Esophagus squamous epithelium (tissue), 5 donors: ENCODE measurements around the gene MAFF. TPM values are rescaled to one million over a fixed set of nuclear protein-coding genes. Genes with fewer than 3 reads are reported as not detected.
A peak's percentile ranks its signal among the peaks of the same experiment; 100 is the strongest.

Experiments used
- DNase-seq: peaks from one replicate; lab custom pipeline; 2025; lab: John Stamatoyannopoulos, UW
- H3K27ac ChIP-seq, 4 donors: fragments of 200-600 bp; sonication (generic); one replicate each; pipeline ENCODE4 v1.5.1; 2016 to 2019; ENCODE audit warnings: mild to moderate bottlenecking in 1 of 4
- H3K27me3 ChIP-seq, 4 donors: fragments of 200-600 bp; sonication (generic); 1 replicate in 3 of 4; 2 replicates in 1 of 4; pipeline versions ENCODE4 v1.5.1 to v1.6.0; 2017 to 2021; ENCODE audit warnings: antibody characterized with exemption in 1 of 4
- H3K36me3 ChIP-seq, 3 donors: fragments of 200-600 bp; sonication (generic); one replicate each; pipeline ENCODE4 v1.5.1; 2016 to 2019
- H3K4me1 ChIP-seq, 3 donors: fragments of 200-600 bp; sonication (generic); one replicate each; pipeline ENCODE4 v1.5.1; 2017 to 2019
- H3K4me3 ChIP-seq, 4 donors: fragments of 200-600 bp; sonication (generic); 1 replicate in 3 of 4; 2 replicates in 1 of 4; pipeline ENCODE4 v1.5.1; 2016 to 2019; ENCODE audit warnings: mild to moderate bottlenecking in 2 of 4, moderate library complexity in 1 of 4
- H3K9me3 ChIP-seq, 3 donors: fragments of 200-600 bp; sonication (generic); one replicate each; pipeline ENCODE4 v1.5.1; 2016 to 2019
- CTCF ChIP-seq, 6 experiments: fragments of 450-650 bp in 4 of 6; fragments of 200-600 bp in 2 of 6; sonication (generic) in 2 of 6; IDR thresholded peaks; one replicate each; pipeline ENCODE4 v1.5.1; 2016 to 2019; ENCODE audit warnings: antibody characterized with exemption in 6 of 6, mild to moderate bottlenecking in 4 of 6, moderate library complexity in 4 of 6
- POLR2A ChIP-seq, 4 donors: fragments of 450-650 bp; IDR thresholded peaks; one replicate each; pipeline ENCODE4 v1.6.1; 2017; ENCODE audit warnings: antibody characterized with exemption in 4 of 4, mild to moderate bottlenecking in 4 of 4, moderate library complexity in 3 of 4
- WGBS, 2 donors: methylation state at CpG; one replicate each; pipeline ENCODE4 v1.1.5; 2018; 5-methylcytosine and 5-hydroxymethylcytosine counted together
- intact Hi-C: fragments of 100-400 bp; cut with DNase I; formaldehyde crosslinking; loops from one replicate; pipeline ENCODE4 v1.15.0; 2022
- total RNA-seq, 4 donors: library from RNA; depleted of rRNA; stranded (reverse); fragments of >200 nt; gene quantifications; one replicate each; pipeline ENCODE4 v1.1.0, GENCODE V29; 2016
- donor health status: DM: yes; HTN: yes; CAD: no.

MAFF gene
- total RNA-seq, 4 donors from 2014 or later: 19.4 to 51.6 (median 40.5) TPM

- DNase-seq: no peak
- TF ChIP-seq POLR2A (IDR thresholded peaks at IDR 0.05) (no peak), CTCF (IDR thresholded peaks at IDR 0.05) (no peak)
- peaks cover 0 to 54% (median 19%) of the 10 kb centered on the region in 3 donors for H3K4me1 ChIP-seq
- H3K27ac ChIP-seq: peak overlapping the region in 1 of 4 donors; percentile 39
- H3K27me3 ChIP-seq: no peaks in the 10 kb centered on the region
- intact Hi-C loops: no loop called here
- H3K9me3 ChIP-seq: peaks cover 0 to 6% (median 0%) of the 10 kb centered on the region in 3 donors
- WGBS, 2 donors: 87 to 95% methylated on average over 16 to 19 of the region's 25 CpGs
- H3K36me3 ChIP-seq: peaks cover 13 to 41% (median 15%) of the 10 kb centered on the region in 3 donors
- no peak overlapping the region for H3K4me3 ChIP-seq
Observed at GRCh38 chr22:38249803-38250642, 48.2 kb downstream of the MAFF start.

GRCh38 chr22:38250643-38251340, 49.0 kb downstream of the MAFF start:
- no peaks in the 10 kb centered on the region for H3K27me3 ChIP-seq

DNA sequence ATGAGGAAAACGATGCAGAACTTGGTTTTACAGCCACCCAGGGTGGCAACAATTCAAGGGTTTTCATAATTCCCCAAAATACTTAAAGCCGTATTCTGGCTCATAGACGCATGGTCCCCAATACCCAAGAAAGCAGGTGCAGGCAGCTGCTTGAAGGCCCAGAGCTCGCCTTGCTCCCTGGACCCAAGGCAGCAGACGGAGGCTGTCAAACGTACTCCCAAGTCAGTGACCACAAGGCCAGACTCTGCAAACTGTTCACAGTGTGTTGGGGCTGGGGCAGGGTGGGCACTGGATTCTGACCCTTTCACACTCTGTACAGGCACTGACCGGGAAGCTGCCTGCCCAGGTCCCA, 49.5 kb downstream of the MAFF start:
- DNase-seq: no peak
- H3K4me3 ChIP-seq: no peak overlapping the region
- H3K27ac ChIP-seq: no peak overlapping the region
- H3K27me3 ChIP-seq: no peaks in the 10 kb centered on the region
- 57 to 88% methylated on average over 3 to 6 of the region's 7 CpGs for WGBS, 2 donors
- TF ChIP-seq CTCF (IDR thresholded peaks at IDR 0.05) (no peak), POLR2A (IDR thresholded peaks at IDR 0.05) (no peak)
- intact Hi-C loops: no loop called here
- peaks cover 0 to 51% (median 15%) of the 10 kb centered on the region in 3 donors for H3K4me1 ChIP-seq
- H3K9me3 ChIP-seq: peaks cover 0 to 6% (median 0%) of the 10 kb centered on the region in 3 donors
- H3K36me3 ChIP-seq: peaks cover 2 to 28% (median 5%) of the 10 kb centered on the region in 3 donors

More at GRCh38 chr22:38250643-38251340, 49.0 kb downstream of the MAFF start:
- intact Hi-C loops: no loop called here
- no peak overlapping the region for H3K4me3 ChIP-seq
- H3K4me1 ChIP-seq: peaks cover 0 to 53% (median 19%) of the 10 kb centered on the region in 3 donors
- WGBS, 2 donors: 72 to 78% methylated on average over 9 to 10 of the region's 13 CpGs
- peaks cover 8 to 34% (median 10%) of the 10 kb centered on the region in 3 donors for H3K36me3 ChIP-seq
- peak overlapping the region in 2 of 4 donors; percentile 39 to 44 for H3K27ac ChIP-seq
- H3K9me3 ChIP-seq: peaks cover 0 to 6% (median 0%) of the 10 kb centered on the region in 3 donors
- no peak for TF ChIP-seq CTCF (IDR thresholded peaks at IDR 0.05)
- no peak for TF ChIP-seq POLR2A (IDR thresholded peaks at IDR 0.05)
- DNase-seq: no peak

DNA sequence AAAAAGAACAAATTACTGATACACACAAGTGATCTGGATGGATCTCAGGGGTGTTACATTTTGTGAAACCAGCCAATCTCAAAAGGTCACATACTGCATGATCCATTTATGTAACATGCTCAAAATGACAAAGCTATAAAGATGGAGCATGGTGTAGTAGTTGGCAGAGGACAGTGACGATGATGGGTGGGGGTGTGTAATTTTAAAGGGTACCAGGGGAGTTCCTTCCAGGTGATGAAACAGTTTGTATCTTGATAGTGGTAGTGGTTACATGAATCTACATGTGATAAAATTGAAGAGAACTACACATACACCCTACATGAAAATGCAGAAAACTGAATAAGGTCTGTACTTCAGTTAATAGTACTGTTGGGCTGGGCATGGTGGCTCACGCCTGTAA, 53.9 kb downstream of the MAFF start:
- no peak overlapping the region for H3K27ac ChIP-seq
- WGBS, 2 donors: 92 to 93% methylated on average over 2 of the region's 2 CpGs
- no peaks in the 10 kb centered on the region for H3K9me3 ChIP-seq
- H3K4me3 ChIP-seq: no peak overlapping the region
- no peaks in the 10 kb centered on the region for H3K27me3 ChIP-seq
- intact Hi-C loops: no loop called here
- TF ChIP-seq POLR2A (IDR thresholded peaks at IDR 0.05): no peak
- TF ChIP-seq CTCF (IDR thresholded peaks at IDR 0.05): no peak
- H3K36me3 ChIP-seq: peaks cover 0 to 3% (median 0%) of the 10 kb centered on the region in 3 donors
- no peak for DNase-seq
- H3K4me1 ChIP-seq: peaks cover 4 to 63% (median 30%) of the 10 kb centered on the region in 3 donors
